ENCODE results near the gene COL5A1.

COL5A1 gene

DNA sequence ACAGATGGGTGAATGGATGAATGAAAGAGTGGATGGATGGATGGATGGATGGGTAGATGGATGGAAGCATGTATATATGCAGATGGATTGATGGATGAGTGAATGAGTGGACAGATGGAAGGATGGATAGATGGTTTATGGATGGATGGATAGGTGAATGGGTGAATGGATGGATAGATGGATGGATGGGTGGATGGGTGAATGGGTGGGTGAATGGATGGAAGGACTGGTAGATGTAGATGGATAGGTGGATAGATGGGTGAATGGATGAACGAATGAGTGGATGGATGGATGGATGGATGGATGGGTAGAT, 85.1 kb downstream of the COL5A1 start:
- H3K36me3 ChIP-seq (ENCODE audit: control insufficient read depth, insufficient read depth, low read length), result no peaks in the 10 kb centered on the region
- H3K9me3 ChIP-seq (ENCODE audit: control insufficient read depth, low read length), result no peaks in the 10 kb centered on the region
- H3K27me3 ChIP-seq (ENCODE audit: control insufficient read depth, insufficient read depth, low read length), result no peaks in the 10 kb centered on the region
- H2AFZ ChIP-seq, result no peak overlapping the region
- H3K4me2 ChIP-seq (ENCODE audit: low read length), result no peak overlapping the region
- no peak overlapping the region for H3K27ac ChIP-seq
- no peak overlapping the region for H3K9ac ChIP-seq
- H3K4me3 ChIP-seq (ENCODE audit: low read depth, low read length), result no peak overlapping the region
- no peaks in the 10 kb centered on the region for H3K4me1 ChIP-seq
- TF ChIP-seq, protein P1, sequence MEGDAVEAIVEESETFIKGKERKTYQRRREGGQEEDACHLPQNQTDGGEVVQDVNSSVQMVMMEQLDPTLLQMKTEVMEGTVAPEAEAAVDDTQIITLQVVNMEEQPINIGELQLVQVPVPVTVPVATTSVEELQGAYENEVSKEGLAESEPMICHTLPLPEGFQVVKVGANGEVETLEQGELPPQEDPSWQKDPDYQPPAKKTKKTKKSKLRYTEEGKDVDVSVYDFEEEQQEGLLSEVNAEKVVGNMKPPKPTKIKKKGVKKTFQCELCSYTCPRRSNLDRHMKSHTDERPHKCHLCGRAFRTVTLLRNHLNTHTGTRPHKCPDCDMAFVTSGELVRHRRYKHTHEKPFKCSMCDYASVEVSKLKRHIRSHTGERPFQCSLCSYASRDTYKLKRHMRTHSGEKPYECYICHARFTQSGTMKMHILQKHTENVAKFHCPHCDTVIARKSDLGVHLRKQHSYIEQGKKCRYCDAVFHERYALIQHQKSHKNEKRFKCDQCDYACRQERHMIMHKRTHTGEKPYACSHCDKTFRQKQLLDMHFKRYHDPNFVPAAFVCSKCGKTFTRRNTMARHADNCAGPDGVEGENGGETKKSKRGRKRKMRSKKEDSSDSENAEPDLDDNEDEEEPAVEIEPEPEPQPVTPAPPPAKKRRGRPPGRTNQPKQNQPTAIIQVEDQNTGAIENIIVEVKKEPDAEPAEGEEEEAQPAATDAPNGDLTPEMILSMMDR (IDR thresholded peaks at IDR 0.05), result no peak
- no peaks in the 10 kb centered on the region for H3K79me2 ChIP-seq

DNA sequence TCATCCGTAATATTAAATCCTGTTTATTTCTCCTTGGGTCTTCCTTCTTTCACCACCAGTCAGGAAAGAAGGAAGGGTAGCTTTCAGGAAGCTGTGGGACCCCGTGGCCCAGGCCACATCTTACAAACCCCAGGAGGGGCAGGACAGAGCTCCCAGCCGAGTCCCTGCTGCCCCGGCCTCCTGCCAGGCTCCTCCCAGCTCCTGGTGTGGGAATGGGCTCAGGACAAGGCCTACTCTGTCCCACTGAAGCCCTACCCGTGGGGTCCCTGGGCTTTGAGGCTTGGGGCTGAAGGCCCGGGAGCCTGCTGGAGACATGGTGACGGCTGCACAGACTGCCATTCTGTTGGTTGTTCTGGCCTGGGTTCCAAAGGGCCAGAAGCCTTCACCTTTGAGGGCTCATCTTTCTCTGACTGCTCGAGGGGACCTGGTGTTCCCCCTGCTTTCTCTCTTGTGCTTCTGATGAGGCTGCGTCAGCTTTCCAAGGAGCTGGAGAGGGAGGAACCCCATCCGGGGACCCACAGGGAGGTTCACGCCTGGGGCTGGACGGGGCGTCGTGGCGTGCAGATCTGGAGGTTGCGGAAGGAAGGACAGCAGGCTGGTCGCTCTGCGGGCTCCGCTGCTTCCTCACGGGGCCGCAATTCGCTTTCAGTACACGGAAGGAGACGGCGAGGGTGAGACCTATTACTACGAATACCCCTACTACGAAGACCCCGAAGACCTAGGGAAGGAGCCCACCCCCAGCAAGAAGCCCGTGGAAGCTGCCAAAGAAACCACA, 86.6 kb downstream of the COL5A1 start:
- Histone ChIP-seq H3K4me3 (ENCODE audit: low read depth, low read length) (no peak overlapping the region), H3K4me1 (no peaks in the 10 kb centered on the region), H3K4me2 (ENCODE audit: low read length) (no peak overlapping the region), H2AFZ (no peak overlapping the region), H3K79me2 (no peaks in the 10 kb centered on the region), H3K36me3 (ENCODE audit: control insufficient read depth, insufficient read depth, low read length) (no peaks in the 10 kb centered on the region), H3K27ac (no peak overlapping the region), H3K27me3 (ENCODE audit: control insufficient read depth, insufficient read depth, low read length) (no peaks in the 10 kb centered on the region), H3K9me3 (ENCODE audit: control insufficient read depth, low read length) (no peaks in the 10 kb centered on the region), H3K9ac (no peak overlapping the region)
- TF ChIP-seq, protein P1 (IDR thresholded peaks at IDR 0.05), result no peak

DNA sequence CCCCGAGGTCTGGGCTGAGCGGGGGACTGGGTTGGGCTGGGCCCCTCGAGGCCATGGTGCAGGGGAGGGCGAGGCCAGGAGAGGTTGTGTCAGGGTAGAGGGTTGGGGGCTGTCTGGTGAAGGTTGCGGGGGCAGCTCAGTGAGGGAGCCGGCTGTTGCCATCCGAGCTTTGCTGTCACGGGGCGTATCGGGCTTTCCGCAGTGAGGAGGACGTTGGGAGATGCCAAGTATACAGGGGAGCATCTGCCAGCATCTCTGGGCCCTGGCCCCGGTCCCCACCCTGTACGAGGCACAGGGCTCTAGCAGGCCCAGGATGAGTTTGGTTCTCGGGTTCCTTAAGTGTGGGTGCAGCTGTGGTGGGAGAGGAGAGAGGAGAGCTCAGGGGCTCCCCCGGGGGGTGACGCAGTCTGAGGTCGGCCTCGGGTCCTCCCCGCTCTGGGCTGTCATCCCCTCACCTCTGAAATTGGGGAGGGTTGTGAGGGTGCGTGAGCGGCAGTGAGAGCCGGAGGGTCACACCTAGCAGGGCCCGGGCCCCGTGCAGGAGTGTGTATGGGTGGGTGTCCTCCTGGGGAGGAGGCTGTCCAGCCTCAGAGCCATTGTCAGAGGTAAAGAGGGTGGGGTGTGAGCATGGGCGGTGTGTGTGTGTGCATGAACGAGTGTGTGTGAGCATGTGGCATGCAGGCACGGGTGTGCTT, 87.3 kb downstream of the COL5A1 start:
- H3K9ac ChIP-seq, result no peak overlapping the region
- H3K4me3 ChIP-seq (ENCODE audit: low read depth, low read length), result no peak overlapping the region
- no peaks in the 10 kb centered on the region for H3K27me3 ChIP-seq (ENCODE audit: control insufficient read depth, insufficient read depth, low read length)
- H3K79me2 ChIP-seq, result no peaks in the 10 kb centered on the region
- H3K4me1 ChIP-seq, result no peaks in the 10 kb centered on the region
- no peak overlapping the region for H3K4me2 ChIP-seq (ENCODE audit: low read length)
- H3K27ac ChIP-seq, result no peak overlapping the region
- no peaks in the 10 kb centered on the region for H3K36me3 ChIP-seq (ENCODE audit: control insufficient read depth, insufficient read depth, low read length)
- TF ChIP-seq, protein P1 (IDR thresholded peaks at IDR 0.05), result no peak
- no peaks in the 10 kb centered on the region for H3K9me3 ChIP-seq (ENCODE audit: control insufficient read depth, low read length)
- no peak overlapping the region for H2AFZ ChIP-seq

DNA sequence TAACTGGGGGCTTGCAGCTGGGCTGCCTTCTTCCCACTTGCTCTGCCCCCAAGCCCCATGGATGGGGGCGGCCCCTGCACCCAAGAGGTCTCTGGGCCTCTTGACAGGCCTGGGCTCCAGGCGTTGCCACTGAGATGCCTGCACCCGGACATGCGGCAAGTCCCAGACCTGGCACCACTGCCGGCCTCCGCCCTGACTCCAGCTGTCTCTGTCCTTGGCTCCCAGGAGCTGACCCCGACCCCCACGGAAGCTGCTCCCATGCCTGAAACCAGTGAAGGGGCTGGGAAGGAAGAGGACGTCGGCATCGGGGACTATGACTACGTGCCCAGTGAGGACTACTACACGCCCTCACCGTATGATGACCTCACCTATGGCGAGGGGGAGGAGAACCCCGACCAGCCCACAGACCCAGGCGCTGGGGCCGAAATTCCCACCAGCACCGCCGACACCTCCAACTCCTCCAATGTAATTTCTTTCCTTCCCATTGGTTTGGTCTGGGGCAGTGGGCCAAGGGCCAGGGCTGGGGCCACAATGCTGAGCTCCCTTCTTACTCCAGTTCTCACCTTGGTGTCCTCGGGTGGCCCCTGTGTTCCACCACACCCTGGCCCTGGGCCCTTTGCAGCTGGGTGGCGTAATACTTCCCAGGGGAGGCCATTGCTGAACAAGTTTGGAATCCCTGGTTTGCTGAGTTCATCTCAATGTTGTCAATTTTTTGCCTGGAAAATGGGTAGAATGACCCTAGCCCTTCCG, 88.6 kb downstream of the COL5A1 start:
- Histone ChIP-seq H3K4me3 (ENCODE audit: low read depth, low read length) (no peak overlapping the region), H2AFZ (no peak overlapping the region), H3K9ac (no peak overlapping the region), H3K4me1 (no peaks in the 10 kb centered on the region), H3K4me2 (ENCODE audit: low read length) (no peak overlapping the region), H3K36me3 (ENCODE audit: control insufficient read depth, insufficient read depth, low read length) (no peaks in the 10 kb centered on the region), H3K79me2 (no peaks in the 10 kb centered on the region), H3K27me3 (ENCODE audit: control insufficient read depth, insufficient read depth, low read length) (no peaks in the 10 kb centered on the region), H3K9me3 (ENCODE audit: control insufficient read depth, low read length) (no peaks in the 10 kb centered on the region), H3K27ac (no peak overlapping the region)
- TF ChIP-seq, protein P1 (IDR thresholded peaks at IDR 0.05), result no peak
